Spleen (tissue), 7 donors: ENCODE results near the gene GIGYF2.

Experiments
- POLR2A ChIP-seq, 3 donors: fragments of 450-650 bp; IDR thresholded peaks; one replicate each; pipeline ENCODE4 v1.5.1; 2017; ENCODE audit warnings: antibody characterized with exemption in 3 of 3, mild to moderate bottlenecking in 1 of 3
- POLR2AphosphoS5 ChIP-seq, 3 donors: sonication (generic); formaldehyde crosslinking; IDR thresholded peaks; one replicate each; pipeline ENCODE4 v1.5.1; 2017; ENCODE audit warnings: antibody characterized with exemption in 3 of 3
- TF ChIP-seq, protein P1 (sequence below), 11 experiments: fragments of 200-600 bp in 7 of 11; fragments of 450-650 bp in 4 of 11; sonication (generic) in 4 of 11; IDR thresholded peaks in 8 of 11; conservative IDR thresholded peaks in 3 of 11; 1 replicate in 7 of 11; 2 replicates in 4 of 11; pipeline versions ENCODE4 v1.4.0 to v1.8.0; 2016 to 2021; ENCODE audit warnings: antibody characterized with exemption in 11 of 11, inconsistent platforms in 4 of 11, mild to moderate bottlenecking in 1 of 11
- donor health status: DM: no; HTN: no; CAD: no; lungs with moderate emphysema.
- donor health status: DM: no; HTN: no; CAD: no.
- donor health status: DM: no; HTN: no; CAD: no.

GRCh38 chr2:232779465-232779864 is 82.3 kb downstream of the GIGYF2 start:
- TF ChIP-seq POLR2AphosphoS5 (IDR thresholded peaks at IDR 0.05) (no peak), POLR2A (IDR thresholded peaks at IDR 0.05) (no peak)
- TF ChIP-seq, protein P1, sequence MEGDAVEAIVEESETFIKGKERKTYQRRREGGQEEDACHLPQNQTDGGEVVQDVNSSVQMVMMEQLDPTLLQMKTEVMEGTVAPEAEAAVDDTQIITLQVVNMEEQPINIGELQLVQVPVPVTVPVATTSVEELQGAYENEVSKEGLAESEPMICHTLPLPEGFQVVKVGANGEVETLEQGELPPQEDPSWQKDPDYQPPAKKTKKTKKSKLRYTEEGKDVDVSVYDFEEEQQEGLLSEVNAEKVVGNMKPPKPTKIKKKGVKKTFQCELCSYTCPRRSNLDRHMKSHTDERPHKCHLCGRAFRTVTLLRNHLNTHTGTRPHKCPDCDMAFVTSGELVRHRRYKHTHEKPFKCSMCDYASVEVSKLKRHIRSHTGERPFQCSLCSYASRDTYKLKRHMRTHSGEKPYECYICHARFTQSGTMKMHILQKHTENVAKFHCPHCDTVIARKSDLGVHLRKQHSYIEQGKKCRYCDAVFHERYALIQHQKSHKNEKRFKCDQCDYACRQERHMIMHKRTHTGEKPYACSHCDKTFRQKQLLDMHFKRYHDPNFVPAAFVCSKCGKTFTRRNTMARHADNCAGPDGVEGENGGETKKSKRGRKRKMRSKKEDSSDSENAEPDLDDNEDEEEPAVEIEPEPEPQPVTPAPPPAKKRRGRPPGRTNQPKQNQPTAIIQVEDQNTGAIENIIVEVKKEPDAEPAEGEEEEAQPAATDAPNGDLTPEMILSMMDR (IDR thresholded peaks at IDR 0.05 in 8 of 11, conservative IDR thresholded peaks at IDR 0.05 in 3 of 11), result no peak
